ENCODE data around the gene KRT33B.

KRT33B gene

DNA sequence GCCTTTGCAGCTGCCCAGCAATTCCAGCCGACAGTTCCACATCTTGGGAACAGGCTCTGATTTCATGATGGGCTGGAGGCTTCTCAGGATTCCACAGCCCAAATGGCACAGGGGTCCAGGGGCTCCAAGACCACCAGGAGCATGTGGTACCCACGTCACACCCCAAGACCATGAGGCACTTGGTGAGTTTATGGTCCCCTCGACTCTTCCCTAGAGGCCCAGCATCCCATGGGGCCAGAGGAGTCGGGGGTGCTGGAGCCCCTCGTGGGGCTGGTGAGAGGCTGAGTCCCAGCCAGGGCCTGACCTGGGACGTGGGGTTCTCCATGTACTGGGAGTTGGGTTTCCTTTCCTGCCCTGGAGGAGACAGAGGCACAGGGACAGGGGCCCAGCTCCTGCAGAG lies 44.0 kb downstream of the KRT33B start:
- TF ChIP-seq POLR2AphosphoS5 (IDR thresholded peaks at IDR 0.05; ENCODE audit: low read depth, low read length), result no peak
- TF ChIP-seq TAF1 (IDR thresholded peaks at IDR 0.05; ENCODE audit: borderline replicate concordance, insufficient read depth, low read length), result no peak
- no peak for TF ChIP-seq SIN3A (IDR thresholded peaks at IDR 0.05; ENCODE audit: borderline replicate concordance, insufficient read depth, low read length)
- TF ChIP-seq, protein P1, sequence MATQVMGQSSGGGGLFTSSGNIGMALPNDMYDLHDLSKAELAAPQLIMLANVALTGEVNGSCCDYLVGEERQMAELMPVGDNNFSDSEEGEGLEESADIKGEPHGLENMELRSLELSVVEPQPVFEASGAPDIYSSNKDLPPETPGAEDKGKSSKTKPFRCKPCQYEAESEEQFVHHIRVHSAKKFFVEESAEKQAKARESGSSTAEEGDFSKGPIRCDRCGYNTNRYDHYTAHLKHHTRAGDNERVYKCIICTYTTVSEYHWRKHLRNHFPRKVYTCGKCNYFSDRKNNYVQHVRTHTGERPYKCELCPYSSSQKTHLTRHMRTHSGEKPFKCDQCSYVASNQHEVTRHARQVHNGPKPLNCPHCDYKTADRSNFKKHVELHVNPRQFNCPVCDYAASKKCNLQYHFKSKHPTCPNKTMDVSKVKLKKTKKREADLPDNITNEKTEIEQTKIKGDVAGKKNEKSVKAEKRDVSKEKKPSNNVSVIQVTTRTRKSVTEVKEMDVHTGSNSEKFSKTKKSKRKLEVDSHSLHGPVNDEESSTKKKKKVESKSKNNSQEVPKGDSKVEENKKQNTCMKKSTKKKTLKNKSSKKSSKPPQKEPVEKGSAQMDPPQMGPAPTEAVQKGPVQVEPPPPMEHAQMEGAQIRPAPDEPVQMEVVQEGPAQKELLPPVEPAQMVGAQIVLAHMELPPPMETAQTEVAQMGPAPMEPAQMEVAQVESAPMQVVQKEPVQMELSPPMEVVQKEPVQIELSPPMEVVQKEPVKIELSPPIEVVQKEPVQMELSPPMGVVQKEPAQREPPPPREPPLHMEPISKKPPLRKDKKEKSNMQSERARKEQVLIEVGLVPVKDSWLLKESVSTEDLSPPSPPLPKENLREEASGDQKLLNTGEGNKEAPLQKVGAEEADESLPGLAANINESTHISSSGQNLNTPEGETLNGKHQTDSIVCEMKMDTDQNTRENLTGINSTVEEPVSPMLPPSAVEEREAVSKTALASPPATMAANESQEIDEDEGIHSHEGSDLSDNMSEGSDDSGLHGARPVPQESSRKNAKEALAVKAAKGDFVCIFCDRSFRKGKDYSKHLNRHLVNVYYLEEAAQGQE (IDR thresholded peaks at IDR 0.05; ENCODE audit: insufficient read depth in 1 of 2, low read depth in 2 of 2, low read length in 2 of 2), result no peak
- no peak for TF ChIP-seq FOXP2 (optimal IDR thresholded peaks at IDR 0.05; ENCODE audit: borderline replicate concordance, extremely low read depth, extremely low read length, insufficient read depth)

DNA sequence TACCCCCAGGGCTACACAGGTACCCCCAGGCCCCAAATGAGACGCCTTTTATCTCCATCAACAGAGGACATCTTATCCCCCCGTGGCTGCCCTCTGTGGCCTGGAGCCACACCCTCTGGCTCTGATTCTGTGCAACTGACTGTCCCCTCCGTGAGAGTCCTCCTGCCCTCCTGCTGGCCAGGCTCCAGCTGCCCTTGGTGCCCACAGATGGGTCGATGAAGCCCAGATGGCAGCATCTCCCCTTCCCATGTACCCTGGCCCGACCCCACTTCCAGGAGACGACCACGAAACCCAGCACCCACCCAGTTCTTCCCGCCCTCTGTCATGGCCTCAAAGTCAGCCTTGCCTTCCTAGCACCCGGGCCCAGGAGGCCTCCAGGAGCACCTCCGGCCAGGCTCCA lies 44.5 kb downstream of the KRT33B start:
- TF ChIP-seq POLR2AphosphoS5 (IDR thresholded peaks at IDR 0.05; ENCODE audit: low read depth, low read length) (no peak), SIN3A (IDR thresholded peaks at IDR 0.05; ENCODE audit: borderline replicate concordance, insufficient read depth, low read length) (no peak), FOXP2 (optimal IDR thresholded peaks at IDR 0.05; ENCODE audit: borderline replicate concordance, extremely low read depth, extremely low read length, insufficient read depth) (no peak)
- TF ChIP-seq, protein P1 (IDR thresholded peaks at IDR 0.05; ENCODE audit: insufficient read depth in 1 of 2, low read depth in 2 of 2, low read length in 2 of 2), result no peak

DNA sequence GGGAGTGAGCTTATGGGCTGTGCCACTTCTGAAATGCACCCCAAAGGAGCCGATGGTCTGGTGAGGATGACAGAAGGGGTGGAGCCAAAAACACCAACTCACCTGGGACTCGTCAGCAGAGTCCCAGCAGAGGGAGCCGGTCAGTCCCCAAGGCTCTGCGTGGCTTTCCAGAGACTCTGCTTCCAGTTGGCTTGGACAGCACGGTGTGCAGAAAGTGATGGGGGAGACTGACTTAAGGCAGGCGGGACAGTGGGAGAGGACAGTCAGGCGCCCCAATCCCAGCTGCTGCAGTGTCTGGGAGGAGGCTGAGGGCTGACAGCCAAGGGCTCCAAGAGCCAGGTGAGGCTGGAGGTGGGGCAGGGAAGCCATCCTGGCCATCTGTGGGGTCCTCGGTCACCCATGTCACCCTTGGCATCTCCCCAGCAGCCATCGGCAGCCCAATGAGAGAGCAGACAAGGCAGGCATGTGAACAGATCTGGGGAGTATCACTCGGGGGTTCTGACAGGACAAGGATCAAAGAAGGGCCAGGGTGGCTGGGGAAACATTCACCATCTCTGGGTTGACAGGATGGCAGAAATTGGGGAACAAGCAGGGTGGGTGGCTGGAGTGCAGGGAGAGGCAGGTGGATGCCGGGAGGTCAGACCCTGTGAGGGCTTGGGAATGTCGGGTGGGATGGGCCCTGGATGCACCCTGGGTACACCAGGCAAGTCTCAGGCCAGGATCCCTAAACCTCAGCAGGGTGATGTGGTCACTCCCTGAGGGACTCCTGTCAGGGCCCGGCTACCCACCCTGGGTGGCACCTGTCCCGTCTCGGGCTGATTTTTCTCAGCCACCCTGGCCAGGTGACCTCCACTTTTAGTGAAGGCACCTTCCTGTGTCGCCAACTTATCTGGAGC lies 45.2 kb downstream of the KRT33B start:
- TF ChIP-seq SIN3A (IDR thresholded peaks at IDR 0.05; ENCODE audit: borderline replicate concordance, insufficient read depth, low read length) (no peak), FOXP2 (optimal IDR thresholded peaks at IDR 0.05; ENCODE audit: borderline replicate concordance, extremely low read depth, extremely low read length, insufficient read depth) (no peak), TAF1 (IDR thresholded peaks at IDR 0.05; ENCODE audit: borderline replicate concordance, insufficient read depth, low read length) (no peak), POLR2AphosphoS5 (IDR thresholded peaks at IDR 0.05; ENCODE audit: low read depth, low read length) (no peak)
- TF ChIP-seq, protein P1 (IDR thresholded peaks at IDR 0.05; ENCODE audit: insufficient read depth in 1 of 2, low read depth in 2 of 2, low read length in 2 of 2), result no peak

DNA sequence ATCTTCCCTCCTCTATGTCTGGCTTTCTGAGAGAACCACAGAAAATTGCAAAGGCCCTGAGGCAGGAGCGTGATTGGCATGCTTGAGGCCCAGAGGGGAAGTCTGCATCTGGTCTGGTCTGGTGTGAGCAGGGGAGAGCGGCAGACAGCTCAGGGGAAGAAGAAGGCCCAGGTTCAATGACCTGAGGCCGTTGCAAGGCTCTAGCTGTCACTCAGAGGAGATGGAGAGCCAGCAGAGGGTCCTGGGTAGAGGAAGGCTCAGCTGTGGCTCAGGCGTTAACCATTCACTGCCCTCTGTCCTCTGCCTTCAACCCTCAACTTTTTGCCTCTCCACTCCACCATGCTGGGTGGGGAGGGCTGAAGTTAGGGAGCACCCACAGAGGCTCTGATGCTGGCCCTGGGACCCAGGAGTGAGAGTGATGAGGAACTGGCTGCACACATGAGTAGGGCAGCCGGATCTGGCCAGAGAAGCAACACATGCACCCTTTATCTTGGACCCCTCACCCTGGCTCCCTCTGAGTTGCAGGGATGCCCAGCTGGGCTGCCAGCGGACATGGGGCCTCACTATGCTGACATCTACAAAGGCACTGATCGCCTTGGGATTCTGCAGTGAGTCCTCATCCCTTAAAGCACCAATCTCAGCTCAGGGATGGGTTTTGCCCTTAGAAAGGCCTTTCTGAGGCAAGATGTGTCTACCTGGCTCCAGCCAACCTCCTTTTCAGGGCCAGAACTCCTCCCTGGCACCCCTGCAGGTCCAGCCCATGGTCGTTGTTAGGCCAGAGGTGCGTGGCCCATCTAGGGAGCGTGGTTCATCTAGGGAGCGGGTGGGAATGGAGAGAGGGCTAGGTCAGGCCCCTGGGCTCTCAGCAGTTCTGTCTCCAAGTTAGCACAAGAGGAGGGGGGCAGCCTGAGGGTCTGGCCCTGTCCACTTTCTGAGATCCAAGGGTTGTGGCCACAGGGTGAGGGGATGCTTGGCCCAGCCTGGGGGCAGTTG lies 46.4 kb downstream of the KRT33B start:
- TF ChIP-seq, protein P1 (IDR thresholded peaks at IDR 0.05; ENCODE audit: insufficient read depth in 1 of 2, low read depth in 2 of 2, low read length in 2 of 2), result no peak
- TF ChIP-seq FOXP2 (optimal IDR thresholded peaks at IDR 0.05; ENCODE audit: borderline replicate concordance, extremely low read depth, extremely low read length, insufficient read depth), result no peak
- no peak for TF ChIP-seq POLR2AphosphoS5 (IDR thresholded peaks at IDR 0.05; ENCODE audit: low read depth, low read length)
- no peak for TF ChIP-seq TAF1 (IDR thresholded peaks at IDR 0.05; ENCODE audit: borderline replicate concordance, insufficient read depth, low read length)
- no peak for TF ChIP-seq SIN3A (IDR thresholded peaks at IDR 0.05; ENCODE audit: borderline replicate concordance, insufficient read depth, low read length)

Measured in PFSK-1 (cell line).